HG03060 (cell line): ENCODE data around the gene PTPN1.
"Not testable (repeated sequence)": the region's sequence is repeated elsewhere in the genome, so short reads cannot be mapped to it uniquely, and the experiment has no call there.

Experiments used
- ATAC-seq: cut with Tn5 transposase; IDR thresholded peaks from one replicate; pipeline ENCODE4 v1.9.1; 2021; ENCODE audit warnings: low read depth, moderate number of reproducible peaks; ENCODE audit not compliant: unreplicated experiment

Gene PTPN1

GRCh38 chr20:50585678-50586077, 75.5 kb downstream of the PTPN1 start:
- ATAC-seq, result no peak

GRCh38 chr20:50586531-50587232, 76.5 kb downstream of the PTPN1 start:
- ATAC-seq, result no peak

GRCh38 chr20:50587291-50587961, 77.2 kb downstream of the PTPN1 start:
- no peak for ATAC-seq

- no peak for ATAC-seq
Measured at GRCh38 chr20:50588034-50588736, 78.0 kb downstream of the PTPN1 start.

GRCh38 chr20:50589548-50590347, 79.6 kb downstream of the PTPN1 start:
- no peak for ATAC-seq

- ATAC-seq, result no peak
Measured at GRCh38 chr20:50590348-50590664, 80.1 kb downstream of the PTPN1 start.

GRCh38 chr20:50591233-50591852, 81.2 kb downstream of the PTPN1 start:
- ATAC-seq, result no peak

GRCh38 chr20:50592282-50593004, 82.3 kb downstream of the PTPN1 start:
- no peak for ATAC-seq

GRCh38 chr20:50593005-50593335, 82.8 kb downstream of the PTPN1 start:
- ATAC-seq, result no peak

GRCh38 chr20:50594231-50594590, 84.0 kb downstream of the PTPN1 start:
- no peak for ATAC-seq

GRCh38 chr20:50594591-50595432, 84.6 kb downstream of the PTPN1 start:
- no peak for ATAC-seq

- no peak for ATAC-seq
Measured at GRCh38 chr20:50595433-50595895, 85.3 kb downstream of the PTPN1 start.

- no peak for ATAC-seq
Measured at GRCh38 chr20:50595988-50596693, 86.0 kb downstream of the PTPN1 start.

GRCh38 chr20:50596694-50597021, 86.5 kb downstream of the PTPN1 start:
- no peak for ATAC-seq

GRCh38 chr20:50597406-50597969, 87.3 kb downstream of the PTPN1 start:
- no peak for ATAC-seq

- no peak for ATAC-seq
Measured at GRCh38 chr20:50598074-50598473, 87.9 kb downstream of the PTPN1 start.

GRCh38 chr20:50598768-50599167, 88.6 kb downstream of the PTPN1 start:
- not testable (repeated sequence) for ATAC-seq

- no peak for ATAC-seq
Measured at GRCh38 chr20:50600281-50600895, 90.2 kb downstream of the PTPN1 start.
